Activated naive CD4-positive, alpha-beta T cell (primary cell): ENCODE measurements around the gene MRPL37.
"Not testable (repeated sequence)": the region's sequence is repeated elsewhere in the genome, so short reads cannot be mapped to it uniquely, and the experiment has no call there.

Experiments used
- DNase-seq, 4 experiments: peaks; one replicate each; lab custom pipeline; 2025; lab: John Stamatoyannopoulos, UW

Gene MRPL37

GRCh38 chr1:54172614-54173599 is 27.1 kb upstream of the MRPL37 start:
- no peak for DNase-seq

- no peak for DNase-seq
Observed at GRCh38 chr1:54173681-54174080, 26.3 kb upstream of the MRPL37 start.

GRCh38 chr1:54174106-54174505 is 25.9 kb upstream of the MRPL37 start:
- DNase-seq = no peak

- DNase-seq = no peak
Observed at GRCh38 chr1:54176621-54177327, 23.2 kb upstream of the MRPL37 start.

GRCh38 chr1:54177726-54178125 is 22.2 kb upstream of the MRPL37 start:
- DNase-seq = no peak

- no peak for DNase-seq
Observed at GRCh38 chr1:54178296-54179070, 21.5 kb upstream of the MRPL37 start.

- DNase-seq = no peak
Observed at GRCh38 chr1:54180701-54181360, 19.1 kb upstream of the MRPL37 start.

GRCh38 chr1:54186056-54186455 is 13.9 kb upstream of the MRPL37 start:
- no peak for DNase-seq

- no peak for DNase-seq
Observed at GRCh38 chr1:54188291-54188690, 11.7 kb upstream of the MRPL37 start.

- DNase-seq = no peak
Observed at GRCh38 chr1:54190526-54190925, 9.4 kb upstream of the MRPL37 start.

- DNase-seq = no peak
Observed at GRCh38 chr1:54191525-54191924, 8.4 kb upstream of the MRPL37 start.

- no peak for DNase-seq
Observed at GRCh38 chr1:54193453-54193852, 6.5 kb upstream of the MRPL37 start.

GRCh38 chr1:54199151-54199764 is 709 bp upstream of the MRPL37 start:
- no peak for DNase-seq

GRCh38 chr1:54200519-54200997 is 591 bp downstream of the MRPL37 start:
- DNase-seq = peak in 1 of 4 experiments; percentile 23

- DNase-seq = no peak
Observed at GRCh38 chr1:54204199-54204598, 4.2 kb downstream of the MRPL37 start.

- DNase-seq = no peak
Observed at GRCh38 chr1:54207287-54207686, 7.3 kb downstream of the MRPL37 start.

GRCh38 chr1:54207896-54208295 is 7.9 kb downstream of the MRPL37 start:
- DNase-seq = not testable (repeated sequence)

- no peak for DNase-seq
Observed at GRCh38 chr1:54212872-54213271, 12.9 kb downstream of the MRPL37 start.

- DNase-seq = no peak
Observed at GRCh38 chr1:54215523-54215922, 15.6 kb downstream of the MRPL37 start.

- DNase-seq = no peak
Observed at GRCh38 chr1:54218883-54219687, 19.1 kb downstream of the MRPL37 start.
